NCI-H748 treated with DMSO at 0.1 percent for 48 hours (cell line): ENCODE data around the gene ELL.

ENCODE experiments used
- DNase-seq: peaks from one replicate; lab custom pipeline; 2025; lab: John Stamatoyannopoulos, UW

ELL gene

DNA sequence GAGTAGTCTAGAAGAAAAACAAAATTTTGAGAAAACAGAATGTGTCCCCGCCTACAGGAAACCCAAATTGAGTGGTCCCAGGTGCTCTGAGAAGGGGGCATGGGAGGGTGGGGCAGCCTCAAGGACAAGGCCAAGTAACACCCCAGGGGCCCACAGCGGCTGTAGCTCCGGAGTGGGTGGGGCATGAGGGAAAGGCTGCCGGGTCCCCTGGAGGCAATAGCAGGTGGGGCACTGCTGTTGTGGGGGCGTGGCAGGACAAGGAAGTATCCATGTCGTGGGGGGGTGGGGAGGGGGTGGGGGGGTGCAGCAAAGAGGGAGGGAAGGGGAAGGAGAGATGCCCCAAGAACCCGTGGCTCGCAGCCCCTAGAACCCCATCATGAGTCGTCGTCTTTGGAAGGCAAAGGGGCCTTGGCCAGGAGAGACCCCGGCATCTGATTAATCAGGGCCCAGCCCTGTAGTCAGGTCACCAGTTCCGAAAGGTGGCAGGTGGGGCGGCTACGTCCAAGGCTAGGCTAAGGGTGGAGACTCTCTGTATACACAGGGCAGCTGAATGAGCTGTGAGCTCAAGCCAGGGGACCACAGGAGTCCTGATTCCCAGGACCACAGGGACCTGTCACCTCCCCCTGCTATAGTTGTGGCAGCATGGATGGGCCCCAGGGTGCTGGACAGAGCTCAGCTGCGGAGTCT, 76.5 kb downstream of the ELL start:
- DNase-seq: no peak

DNA sequence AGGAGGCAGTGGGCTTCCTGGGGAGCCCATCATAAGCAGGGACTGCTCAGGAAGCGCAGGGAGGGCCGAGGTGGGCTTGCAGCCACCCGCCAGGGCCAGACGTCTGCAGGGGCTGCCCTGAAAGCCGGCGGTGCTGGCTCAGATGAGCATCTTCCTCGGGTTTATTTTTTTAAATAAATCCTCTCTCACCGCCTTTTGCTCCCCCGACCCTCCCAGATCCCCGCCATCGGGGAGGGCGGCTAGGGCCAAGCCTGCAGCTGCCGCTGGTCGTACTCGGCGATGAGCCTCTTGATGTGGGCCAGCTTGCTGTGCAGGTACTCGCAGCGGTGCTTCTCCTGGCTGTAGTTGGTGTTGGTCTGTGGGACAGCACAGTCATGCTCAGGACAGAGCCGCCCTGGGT, 77.4 kb downstream of the ELL start:
- DNase-seq: no peak

DNA sequence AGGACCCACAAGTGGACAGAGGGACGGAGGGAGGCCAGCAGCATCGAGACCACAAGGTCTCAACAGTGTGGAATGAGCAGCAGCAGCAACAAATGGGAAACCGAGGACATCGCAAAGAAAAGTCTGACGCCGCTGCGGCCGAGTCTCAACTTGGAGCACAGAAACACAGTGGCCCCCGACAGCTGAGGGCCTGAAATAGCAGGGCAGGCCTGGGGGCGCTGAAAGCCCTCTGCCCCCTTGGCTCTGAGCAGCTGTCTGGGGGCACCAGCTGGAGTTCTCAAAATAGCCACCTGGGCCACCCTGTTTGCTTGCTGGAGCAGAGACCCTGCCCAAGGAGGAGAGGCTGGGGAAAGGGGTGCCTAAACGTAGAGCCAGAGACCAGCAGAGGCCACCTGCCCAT, 78.0 kb downstream of the ELL start:
- no peak for DNase-seq

DNA sequence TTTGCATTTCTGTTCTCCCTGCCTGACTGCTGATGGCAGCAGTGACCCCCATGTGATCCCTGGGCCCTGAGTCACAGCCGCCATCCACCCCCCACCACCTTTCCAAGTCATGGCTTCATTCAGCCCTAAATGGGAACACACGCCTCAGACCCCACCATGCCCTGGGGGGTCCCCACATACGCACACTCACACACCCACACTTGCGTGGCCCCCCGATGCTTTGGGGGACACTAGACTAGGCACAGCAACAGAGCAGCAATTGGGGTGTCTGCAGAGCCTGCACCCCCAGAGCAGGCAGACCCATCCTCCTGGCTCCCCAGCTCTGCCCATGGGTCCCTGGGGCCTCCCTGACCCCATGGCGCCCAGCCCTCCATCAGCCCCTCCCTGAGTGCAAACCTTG, 78.5 kb downstream of the ELL start:
- no peak for DNase-seq

DNA sequence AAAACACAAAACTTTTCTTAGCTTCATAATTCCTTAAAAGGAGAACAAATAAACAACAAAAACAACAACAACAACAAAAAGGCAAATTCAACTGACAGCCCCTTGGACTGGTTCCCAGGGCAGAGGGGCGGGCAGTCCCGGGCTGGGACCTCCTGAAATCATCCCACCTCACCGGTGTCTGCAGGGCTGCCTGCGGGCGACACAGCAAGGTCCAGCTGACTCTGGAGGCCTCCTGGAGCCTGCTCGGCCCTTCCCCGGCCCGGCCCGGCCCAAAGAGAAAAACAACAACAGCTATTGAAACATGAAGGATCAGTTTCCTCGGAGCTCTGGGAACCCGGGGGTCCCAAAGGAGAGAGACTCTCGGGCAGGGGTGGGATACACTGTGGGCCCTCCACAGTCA, 78.9 kb downstream of the ELL start:
- no peak for DNase-seq

DNA sequence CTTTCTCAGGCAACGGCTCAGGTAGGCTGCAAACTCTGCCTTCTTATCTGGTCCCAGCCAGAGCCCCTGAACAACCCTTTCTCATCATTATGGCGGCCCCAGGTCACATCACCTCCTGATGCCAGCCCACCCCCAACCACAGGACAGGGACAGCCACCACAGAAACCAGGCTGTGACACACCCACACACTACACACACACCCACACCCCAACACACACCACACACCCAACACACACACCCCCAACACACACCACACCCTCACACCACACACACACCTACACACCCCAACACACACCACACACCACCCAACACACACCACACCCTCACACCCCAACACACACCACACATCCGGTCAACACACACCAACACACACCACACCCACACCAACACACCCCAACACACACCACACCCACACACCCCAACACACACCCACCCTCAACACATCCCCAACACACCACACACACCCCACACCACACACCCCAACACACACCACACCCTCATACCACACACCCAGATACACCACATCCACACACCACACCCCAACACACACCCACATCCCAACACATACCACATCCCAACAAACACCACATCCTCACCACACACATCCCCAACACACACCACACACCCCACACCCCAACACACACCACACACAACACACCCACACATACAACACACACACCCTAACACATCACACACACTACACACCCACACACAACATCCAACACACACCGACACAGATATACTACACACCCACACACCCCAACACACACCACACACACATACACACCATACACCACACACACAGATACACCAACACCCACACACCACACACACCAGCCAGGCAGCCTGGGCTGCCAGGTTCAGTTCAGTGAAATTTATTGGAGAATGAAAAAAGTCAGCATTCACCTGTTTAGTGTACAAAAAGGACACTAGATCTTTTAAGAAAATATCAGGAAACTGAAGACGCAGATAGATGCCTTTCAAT, 79.8 kb downstream of the ELL start:
- DNase-seq: no peak

DNA sequence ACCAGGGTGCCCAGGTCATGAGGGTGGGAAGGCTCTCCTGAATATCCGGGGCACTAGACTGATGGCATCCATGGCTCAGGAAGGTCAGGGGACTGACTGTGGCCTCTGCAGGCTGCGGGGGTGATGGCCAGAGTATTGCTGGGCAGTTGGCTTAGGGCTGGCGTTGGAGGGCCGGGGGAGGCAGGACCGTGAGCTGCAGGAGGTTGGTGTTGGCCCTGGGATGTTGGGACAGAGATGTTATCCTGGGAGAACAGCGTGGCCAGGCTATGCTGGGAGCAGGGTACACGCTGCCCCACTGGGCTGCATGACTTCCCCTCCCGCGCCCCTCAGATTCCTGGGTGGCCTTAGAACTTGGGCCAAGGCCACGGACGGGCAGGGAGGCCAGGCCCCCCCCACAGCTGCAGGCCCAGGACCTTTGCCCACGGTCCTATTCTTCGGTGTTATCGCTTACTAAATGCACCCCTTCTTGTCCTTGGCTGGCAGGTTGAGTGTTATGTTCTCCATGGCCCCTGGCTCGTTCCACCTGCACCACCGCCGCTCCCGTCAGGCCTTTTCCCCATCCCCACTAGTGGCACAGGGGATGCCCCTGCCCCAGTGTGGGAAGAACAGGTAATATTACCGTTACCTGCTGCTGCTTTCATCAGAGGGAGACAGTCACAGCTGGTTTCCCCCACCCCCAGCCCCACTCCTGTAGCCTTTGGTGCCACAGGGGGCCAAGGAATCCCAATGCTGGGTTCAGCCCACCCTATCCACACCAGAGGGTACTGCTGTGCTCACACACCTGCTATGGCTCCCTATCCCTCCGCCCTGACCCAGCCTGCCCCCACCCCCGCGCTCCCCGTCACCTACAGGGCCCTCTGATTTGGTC, 80.7 kb downstream of the ELL start:
- no peak for DNase-seq

DNA sequence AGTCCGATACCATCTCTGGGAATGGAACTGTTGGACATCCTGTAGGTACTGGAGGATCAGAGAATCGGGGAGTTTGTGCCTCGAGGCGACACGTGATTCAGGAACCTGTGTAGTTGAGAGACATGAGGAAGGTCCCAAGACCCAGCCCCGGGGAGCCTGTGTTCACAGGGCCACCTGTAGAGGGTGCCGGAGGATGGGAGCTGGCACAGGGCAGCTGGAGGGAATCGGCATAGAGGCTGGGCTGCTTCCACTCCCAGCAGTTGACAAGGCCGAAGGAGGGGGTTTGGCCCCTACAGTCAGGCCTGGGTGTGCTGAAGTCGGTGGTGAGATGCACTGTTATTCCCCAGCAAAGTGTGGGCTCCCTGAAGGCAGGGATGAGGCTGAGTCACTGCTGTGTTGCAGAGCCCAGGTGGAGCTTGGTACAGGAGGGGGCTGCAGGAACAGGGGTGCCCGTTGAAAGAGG, 81.4 kb downstream of the ELL start:
- no peak for DNase-seq

DNA sequence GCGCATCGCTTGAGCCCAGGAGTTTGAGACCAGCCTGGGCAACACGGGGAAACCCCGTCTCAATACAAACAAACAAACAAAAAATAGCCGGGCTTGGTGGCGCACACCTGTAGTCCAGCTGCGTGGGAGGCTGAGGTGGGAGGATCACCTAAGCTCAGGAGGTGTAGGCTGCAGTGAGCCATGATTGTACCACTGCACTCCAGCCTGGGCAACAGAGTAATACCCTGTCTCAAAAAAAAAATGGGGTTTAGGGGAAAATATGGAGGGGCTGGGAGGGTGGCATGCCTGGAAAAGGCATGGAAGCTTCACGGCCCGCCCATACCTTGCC, 82.0 kb downstream of the ELL start:
- DNase-seq: no peak

DNA sequence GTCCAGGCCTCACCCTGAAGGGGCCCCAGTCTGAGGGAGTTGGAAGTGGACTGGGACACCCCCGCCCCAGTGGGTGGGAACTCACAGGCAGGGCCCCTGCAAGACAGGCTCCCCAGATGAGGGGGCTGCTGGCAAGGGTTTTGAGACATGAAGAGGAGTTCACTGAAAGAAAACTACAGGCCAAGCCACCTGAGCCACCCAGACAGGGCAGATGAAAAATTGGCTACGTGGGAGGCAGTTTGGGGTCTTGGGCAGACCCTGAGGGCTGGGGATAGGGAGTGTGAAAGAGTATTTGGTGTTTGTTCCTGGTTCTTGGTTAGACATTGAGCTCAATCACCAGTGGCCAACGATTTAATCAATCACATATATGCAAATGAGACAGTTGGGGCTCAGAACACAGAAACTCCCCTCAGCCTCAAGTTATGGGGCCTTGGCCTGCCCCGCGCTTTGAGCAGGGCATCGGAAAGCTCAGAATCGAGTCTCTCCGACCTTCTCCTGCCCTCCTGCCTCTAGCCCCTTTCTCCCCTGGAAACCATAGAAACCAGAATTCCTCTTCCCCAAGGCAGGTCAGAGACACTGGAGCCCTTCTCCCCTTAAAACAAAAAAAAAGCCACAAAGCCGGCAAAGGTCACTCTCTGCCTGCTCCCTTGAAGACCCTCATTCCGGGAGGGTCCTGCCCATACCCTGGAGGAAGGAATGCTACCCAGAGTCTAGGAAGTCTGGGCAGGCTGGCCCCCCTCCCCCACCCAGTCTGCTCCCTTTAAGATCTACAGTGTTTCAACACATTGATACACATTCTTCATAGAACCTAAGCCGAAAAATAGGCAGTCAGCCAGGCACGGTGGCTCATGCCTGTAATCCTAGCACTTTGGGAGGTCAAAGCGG, 82.6 kb downstream of the ELL start:
- no peak for DNase-seq

DNA sequence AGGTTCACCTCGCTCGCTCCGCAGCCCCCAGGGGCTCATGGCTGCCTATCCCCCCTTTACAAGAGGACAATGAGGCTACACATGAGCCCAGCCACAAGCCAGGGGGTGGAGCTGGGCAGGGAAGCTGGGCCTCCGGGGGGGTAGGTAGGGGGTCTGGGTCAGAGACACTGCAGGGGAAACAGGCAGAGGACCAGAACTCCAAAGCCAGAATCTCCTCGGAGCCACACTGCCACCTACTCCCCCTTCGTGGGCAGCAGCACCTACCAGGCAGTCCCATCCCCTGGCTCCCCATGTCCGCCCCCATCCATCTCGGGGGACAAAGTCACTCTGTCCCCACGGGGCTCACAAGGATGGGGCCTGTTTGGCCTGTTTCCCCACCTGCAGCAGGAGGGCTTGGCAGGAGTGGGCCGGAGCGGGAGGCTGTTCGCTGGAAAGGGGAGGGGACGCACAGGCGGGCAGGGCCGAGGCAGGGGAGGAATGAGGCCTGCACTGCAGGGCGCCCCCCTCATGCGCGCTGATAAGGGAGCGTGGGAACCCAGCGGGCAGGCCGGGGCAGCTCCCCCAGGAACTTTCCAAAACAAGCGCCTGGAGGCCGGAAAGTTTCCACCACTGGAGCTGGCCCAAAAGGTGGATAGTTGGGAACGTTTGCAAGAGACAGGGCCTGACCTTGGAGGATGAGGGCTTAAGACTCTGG, 83.4 kb downstream of the ELL start:
- no peak for DNase-seq

DNA sequence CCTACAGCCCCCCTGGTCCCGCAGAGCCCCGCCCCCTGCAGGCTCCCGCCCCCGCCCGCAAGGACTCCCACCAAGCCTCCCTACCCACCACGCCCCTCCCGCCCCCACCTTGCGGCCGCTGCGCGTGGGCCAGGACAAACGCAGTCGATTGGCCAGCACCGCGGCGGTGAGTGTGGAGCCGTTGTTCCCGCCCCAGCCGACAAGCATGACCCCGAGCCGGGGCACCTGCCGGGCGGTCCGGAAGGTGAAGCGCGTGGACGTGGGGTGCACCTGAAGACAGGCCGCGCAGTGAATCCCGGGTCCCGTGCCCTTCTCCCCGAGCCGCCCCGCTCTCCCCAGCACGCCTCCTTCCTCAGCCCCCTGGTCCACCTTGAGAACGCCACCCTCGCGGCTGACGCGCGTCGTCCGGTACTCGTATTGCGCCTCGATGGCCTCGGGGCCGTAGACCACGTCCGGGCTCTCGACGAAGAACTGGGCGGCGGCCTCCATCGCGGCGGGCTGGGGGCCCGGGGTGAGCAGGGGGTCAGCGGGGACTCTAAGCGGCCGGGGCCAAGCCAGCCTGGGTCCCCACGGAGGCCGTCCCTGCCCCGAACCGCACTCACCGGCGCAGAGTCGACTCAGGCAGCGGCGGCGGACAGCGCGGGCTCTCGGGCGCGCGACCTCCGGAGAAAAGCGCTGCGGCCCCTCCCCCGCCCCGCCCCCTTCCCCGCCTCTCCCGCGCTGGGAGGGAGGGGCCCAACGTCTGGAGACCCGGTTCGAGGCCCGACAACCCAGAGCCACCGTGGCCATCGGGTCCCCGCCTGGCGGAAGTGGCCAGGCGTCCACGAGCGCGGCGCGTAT, 84.2 kb downstream of the ELL start, which contains the start of gene ISYNA1:
Gene ISYNA1 (minus strand): TSS at position 643 of the 840 bp plus-strand sequence. CDS start 154 bp downstream, at position 489.
- DNase-seq: no peak

DNA sequence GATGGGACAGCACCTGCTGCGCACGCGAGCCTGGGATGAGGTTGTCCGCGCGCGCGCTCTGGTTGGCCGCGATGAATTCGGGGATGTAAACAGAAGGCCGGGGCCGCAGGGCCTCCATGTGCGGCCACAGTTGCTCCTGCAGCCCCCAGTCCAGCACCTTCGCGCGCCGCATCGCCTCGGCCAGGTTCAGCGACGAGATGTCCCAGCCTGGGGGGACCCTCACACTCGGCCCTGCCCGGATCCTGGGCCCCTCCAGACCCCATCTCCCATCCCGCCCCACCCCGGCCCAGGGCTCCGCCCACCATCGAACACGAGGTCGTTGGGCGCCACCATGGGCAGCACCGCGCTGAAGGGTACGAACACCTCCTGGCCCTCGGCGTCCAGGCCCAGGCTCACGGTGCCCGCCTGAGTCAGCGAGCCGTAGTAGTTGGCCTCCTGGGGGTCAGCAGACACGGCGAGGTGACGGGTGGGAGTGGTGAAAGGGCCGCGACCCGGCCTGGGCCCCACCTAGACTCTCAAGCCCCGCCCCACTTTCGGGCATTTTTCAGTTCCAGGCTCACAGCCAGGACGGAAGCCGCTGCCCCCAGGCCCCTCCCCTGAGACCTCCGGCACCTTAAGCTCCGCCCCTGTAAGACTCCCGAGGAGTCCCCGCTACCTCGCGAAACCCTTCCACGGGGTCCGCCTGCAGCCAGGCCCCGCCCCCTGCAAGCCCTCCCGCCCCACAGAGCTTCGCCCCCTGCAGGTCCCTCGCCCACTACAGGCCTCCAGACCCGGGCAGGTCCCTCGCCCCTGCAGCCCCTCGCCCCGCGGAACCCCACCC, 85.0 kb downstream of the ELL start:
- DNase-seq: peak; percentile 44

DNA sequence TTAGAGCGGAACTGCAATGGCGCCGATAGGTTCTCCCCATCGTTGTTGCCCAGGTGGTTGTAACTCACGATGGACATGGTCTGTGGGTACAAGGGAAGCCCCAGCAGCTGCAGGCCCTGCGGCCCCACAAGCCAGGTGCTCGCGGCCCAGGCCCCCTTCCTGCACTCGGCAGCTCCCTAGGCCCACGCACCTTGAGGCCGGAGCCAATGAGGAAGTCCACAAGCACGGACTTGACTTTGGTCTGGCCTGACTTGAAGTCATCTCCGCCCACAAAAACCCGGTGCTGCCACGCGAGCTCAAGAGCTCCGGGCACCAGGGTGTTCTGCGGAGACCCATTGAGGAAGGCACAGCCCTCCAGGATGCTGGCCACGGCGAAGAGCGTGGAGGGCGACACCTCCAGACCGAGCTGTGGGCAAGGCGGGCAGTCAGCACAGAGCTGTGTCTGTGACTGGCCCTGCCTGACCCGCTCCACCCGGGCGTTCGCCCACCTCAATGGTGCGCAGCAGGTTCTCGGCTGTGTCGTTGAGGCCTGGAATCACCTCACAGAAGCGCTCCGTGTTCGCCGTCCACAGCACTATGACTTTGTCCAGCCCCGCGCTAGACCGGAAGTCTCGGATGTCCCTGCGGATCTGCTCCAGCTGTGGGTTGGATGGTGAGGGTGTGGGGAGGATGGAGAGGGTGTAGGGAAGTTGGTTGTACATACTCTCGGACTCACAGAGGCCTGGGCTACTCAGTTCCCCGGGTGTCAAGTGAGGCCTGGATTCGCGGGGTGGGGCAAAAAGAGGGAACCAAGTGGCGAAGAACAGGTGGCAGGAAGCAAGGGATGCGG, 85.8 kb downstream of the ELL start:
- DNase-seq: no peak

DNA sequence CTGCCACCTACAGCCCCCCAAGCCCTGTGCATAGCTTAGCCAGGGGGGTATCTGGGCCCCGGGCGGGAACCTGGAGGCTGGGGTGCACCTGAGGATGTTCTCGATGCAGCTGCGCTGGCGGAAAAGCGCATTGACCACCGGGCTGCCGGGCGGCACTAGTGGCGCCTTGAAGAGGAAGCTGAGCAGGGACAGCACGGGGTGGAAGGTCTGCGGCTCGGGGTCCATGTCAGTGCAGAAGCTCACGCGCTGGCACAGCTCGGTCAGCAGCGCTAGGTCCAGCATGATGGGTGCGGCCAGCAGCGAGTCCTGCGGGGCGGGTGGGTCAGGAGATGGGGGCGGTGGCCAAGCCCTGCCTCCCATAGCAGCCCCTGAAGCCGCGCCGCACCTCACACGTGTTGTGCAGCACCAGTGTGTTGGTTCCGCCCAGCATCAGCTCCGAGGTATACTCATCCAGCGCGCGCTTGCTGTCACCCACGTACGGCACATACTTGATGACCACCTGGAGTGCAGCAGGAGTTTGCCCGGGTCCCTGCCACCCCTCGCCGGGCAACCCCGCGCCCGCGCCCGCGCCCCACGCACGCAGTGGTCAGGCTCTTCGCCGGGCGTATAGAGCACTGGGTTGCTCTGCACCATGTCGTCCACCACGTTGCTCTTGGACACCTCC, 86.6 kb downstream of the ELL start:
- no peak for DNase-seq

DNA sequence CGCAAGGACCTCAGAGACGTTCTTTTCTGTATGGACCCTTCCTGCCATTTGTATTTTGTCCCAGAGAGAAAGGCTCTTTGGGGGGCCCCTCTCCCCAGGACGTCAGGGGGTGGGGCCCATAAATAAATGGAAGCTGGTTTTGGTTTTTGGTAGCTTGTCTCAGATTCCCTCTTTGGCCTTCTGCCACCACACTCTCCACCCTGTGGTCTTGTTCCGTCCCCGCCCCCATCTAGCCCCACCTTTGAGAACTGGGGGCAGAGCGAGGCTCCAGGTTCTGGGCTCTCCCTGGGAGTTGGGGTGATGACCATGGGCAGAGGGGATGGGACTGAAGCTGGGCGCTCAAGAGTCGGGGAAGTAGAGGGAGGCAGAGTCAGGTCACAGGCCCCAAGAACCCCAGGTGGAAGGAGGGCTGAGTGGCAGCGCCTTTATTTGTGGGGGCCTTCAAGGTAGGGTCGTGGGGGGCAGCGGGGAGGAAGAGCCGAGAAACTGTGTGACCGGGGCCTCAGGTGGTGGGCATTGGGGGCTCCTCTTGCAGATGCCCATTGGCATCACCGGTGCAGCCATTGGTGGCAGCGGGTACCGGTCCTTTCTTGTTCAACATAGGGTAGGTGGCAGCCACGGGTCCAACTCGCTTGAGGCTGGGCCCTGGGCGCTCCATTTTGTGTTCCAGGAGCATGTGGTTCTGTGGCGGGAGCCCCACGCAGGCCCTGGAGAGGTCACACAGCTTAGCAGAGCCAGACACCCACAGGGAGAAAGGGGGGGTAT, 87.3 kb downstream of the ELL start:
- DNase-seq: no peak
